AG09319 (cell line): ENCODE measurements around the gene CACNA2D3.
A peak's percentile ranks its signal among the peaks of the same experiment; 100 is the strongest.

Experiments used
- DNase-seq: peaks from one replicate; pipeline ENCODE4 v3.0.0-alpha.2; 2010; ENCODE audit warnings: low read depth; ENCODE audit errors: extremely low read depth
- TF ChIP-seq, protein P1 (sequence below): IDR thresholded peaks from 2 replicates; pipeline ENCODE4 v1.5.1; 2011; ENCODE audit warnings: low read depth, mild to moderate bottlenecking, inconsistent platforms, low read length, moderate library complexity

CACNA2D3 gene

DNA sequence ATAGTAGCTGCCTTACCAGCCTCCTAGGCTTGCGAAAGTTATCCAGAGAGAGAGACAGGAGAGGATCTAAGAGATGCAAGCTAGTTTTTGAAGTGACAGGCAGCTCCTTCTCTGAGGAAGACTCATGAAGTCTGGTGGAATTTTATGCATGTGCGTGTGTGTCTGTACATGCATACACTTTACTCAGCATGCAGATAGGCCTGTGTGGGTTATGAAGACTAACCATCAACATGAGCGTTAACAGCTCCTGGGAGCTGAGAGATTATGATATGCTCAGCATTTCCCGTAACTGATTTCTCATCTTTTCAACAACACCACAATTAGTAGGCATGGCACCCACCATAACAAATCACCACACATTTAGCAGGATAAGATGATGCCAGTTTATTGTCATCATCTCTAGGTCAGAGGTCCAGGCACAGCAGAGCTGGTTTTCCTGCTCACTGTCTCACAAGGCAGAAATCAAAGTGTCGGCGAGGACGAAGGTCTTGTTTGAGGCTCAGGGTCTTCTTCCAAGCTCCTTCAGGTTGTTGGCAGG is 239.5 kb downstream of the CACNA2D3 start:
- DNase-seq = no peak

DNA sequence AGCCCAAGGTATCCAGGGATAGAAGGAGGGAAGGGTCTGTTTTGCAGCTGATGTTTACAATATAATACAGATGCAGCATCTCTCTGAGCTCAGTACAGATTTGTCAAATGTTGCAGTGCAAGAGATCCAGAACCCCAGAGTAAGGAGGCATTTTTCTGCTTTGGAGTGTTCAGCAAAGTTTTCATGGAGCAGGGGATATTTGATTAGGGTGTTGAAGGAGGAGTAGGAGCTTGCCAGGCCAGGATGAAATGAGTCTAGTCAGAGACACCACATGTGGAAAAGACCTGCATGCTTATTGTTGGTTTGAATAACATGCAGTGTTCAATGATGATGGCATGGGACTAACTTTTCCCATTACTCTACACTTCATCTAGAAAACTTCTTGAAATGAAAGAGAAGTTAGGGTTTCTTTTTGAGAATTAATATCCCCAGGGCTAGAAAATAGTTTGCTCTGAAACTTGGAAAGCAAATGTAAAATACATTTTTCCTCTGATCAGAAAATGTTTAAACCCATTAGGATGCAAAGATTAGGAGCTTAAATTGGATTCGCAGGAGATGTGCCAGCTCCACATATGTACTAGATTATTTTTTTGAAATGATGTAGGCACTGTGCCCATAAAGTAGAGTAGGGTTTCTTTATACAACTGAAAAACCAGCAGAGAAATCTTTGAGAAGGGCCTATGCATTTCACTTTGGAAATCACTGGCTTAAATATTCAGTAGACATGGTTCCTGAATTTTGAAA is 243.8 kb downstream of the CACNA2D3 start:
- no peak for DNase-seq
- TF ChIP-seq, protein P1, sequence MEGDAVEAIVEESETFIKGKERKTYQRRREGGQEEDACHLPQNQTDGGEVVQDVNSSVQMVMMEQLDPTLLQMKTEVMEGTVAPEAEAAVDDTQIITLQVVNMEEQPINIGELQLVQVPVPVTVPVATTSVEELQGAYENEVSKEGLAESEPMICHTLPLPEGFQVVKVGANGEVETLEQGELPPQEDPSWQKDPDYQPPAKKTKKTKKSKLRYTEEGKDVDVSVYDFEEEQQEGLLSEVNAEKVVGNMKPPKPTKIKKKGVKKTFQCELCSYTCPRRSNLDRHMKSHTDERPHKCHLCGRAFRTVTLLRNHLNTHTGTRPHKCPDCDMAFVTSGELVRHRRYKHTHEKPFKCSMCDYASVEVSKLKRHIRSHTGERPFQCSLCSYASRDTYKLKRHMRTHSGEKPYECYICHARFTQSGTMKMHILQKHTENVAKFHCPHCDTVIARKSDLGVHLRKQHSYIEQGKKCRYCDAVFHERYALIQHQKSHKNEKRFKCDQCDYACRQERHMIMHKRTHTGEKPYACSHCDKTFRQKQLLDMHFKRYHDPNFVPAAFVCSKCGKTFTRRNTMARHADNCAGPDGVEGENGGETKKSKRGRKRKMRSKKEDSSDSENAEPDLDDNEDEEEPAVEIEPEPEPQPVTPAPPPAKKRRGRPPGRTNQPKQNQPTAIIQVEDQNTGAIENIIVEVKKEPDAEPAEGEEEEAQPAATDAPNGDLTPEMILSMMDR = no peak

More for the DNA sequence above, 239.5 kb downstream of the CACNA2D3 start:
- TF ChIP-seq, protein P1 = no peak

DNA sequence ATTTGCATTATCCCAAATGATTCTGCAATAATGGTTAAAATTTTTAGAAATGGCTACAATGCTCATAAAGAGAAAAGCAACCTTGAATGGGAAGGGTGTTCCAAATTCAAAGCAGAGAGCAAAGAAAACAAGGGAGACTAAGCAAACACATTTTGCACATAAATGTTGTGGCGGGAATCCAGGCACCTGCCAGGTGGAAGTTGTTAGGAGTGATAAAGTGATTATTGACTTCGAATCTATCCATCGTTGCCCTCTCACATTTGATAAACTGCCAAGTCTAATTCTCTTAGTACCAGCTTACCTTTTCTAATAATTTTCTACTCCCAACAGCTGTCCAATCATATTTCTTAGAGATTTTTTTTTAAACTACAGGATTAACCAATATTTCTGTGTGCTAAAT is 244.5 kb downstream of the CACNA2D3 start:
- no peak for DNase-seq
- TF ChIP-seq, protein P1 = no peak

DNA sequence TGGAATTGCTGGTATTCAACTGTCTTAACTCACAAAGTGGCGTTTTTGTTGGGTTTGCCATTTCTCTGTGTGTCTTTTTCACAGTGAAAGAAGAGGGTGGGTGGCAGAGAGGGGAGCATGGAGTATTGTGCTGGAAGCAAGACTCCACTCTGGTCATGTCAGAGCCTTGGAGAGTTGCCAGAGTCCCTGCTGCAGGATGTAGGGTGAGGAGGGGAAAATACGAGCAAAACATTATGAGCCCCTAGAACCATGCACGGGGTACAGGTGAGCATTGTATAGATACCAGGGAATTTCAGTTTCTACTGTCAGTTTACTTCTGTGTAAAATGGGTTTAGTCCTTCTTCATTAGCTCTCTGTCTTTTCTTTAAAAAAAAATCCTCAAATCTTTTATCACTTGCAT is 249.9 kb downstream of the CACNA2D3 start:
- TF ChIP-seq, protein P1 = no peak
- DNase-seq = no peak

DNA sequence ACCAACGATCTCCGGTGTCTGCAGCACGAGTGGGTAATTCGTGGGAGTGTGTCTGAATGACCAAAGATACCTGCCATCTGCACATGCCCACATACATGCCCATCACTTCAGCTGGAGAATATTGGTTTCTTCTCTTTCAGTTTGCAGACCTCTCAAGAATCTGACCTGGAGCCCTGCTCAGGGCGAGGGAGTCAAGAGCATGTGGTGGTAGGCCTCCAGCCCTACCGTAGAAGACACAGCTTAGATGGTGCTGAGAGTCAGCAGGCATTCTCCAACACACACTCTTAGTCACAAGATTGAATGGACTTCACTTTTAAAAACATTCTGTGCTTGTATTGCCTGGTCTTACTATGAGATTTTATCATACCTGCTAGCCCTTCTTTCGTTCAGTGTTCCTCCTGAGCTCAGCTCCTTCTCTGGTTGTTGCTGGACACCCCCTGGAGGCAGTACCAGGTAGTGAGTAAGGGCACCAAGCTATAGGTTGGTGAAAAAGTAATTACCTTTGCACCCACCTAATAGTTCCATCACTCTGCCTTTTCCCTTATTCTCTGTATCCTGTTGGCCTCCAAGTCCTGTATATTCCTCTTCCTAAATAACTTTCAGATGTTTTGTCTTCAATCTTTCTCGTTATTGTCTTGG is 252.0 kb downstream of the CACNA2D3 start:
- TF ChIP-seq, protein P1 = peak; percentile 39
- DNase-seq = no peak

DNA sequence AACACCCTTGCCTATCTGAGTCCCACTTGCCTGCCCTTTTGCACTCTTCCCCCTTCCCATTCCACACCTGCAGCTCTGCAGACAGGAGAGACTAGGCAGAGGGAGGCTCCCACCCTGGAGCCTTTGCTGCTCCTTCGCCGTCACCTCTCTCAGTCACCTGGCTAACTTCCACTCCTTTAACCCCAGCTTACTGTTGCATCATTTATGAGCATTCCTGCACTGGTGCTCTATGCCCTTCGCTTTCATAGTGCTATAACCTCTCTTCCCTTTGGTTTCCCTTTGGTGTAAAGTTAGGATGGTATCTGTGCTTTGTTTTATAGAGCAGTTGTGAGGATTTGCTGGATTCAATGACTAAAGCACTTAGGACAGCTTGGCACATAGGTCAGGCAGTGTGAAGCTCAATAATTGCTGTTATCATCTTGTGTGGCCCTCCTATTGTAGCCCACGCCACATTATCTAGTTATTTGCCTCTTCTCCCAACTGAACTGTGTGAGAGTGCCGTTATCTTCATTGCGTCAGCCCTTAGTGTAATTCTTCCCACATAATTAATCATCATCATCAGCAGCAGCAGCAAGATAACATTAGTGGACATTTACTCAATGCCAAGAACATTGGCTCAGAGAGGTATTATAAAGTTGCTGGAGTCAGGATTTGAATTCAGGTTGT is 253.9 kb downstream of the CACNA2D3 start:
- no peak for DNase-seq
- TF ChIP-seq, protein P1 = no peak
